H9 (cell line): ENCODE results near the gene BPIFB2. TPM values are rescaled to one million over a fixed set of nuclear protein-coding genes. Genes with fewer than 3 reads are reported as not detected.

ENCODE experiments used
- DNase-seq: peaks from one replicate; pipeline ENCODE4 v3.0.0-alpha.2; 2017
- H2AFZ ChIP-seq: one replicate; pipeline ENCODE4 v1.6.1; 2013; ENCODE audit warnings: mild to moderate bottlenecking, low read length, control low read depth, moderate library complexity
- H2AK5ac ChIP-seq: 2 replicates; pipeline ENCODE4 v1.6.1; 2013; ENCODE audit warnings: low read length, control low read depth, mixed read lengths; ENCODE audit not compliant: insufficient read length
- H2BK120ac ChIP-seq: one replicate; pipeline ENCODE4 v1.6.1; 2013; ENCODE audit warnings: low read depth, mild to moderate bottlenecking, low read length, control low read depth, inconsistent platforms; ENCODE audit not compliant: poor library complexity, severe bottlenecking
- H2BK12ac ChIP-seq: 2 replicates; pipeline ENCODE4 v1.6.1; 2013; ENCODE audit warnings: low read length, control low read depth, mixed read lengths, low read depth; ENCODE audit not compliant: insufficient read length
- H2BK15ac ChIP-seq: 2 replicates; pipeline ENCODE4 v1.6.1; 2013; ENCODE audit warnings: low read depth, low read length, control low read depth
- H2BK20ac ChIP-seq: one replicate; pipeline ENCODE4 v1.6.1; 2013; ENCODE audit warnings: low read depth, mild to moderate bottlenecking, low read length, control low read depth, inconsistent platforms; ENCODE audit not compliant: poor library complexity, severe bottlenecking
- H2BK5ac ChIP-seq: 2 replicates; pipeline ENCODE4 v1.6.1; 2013; ENCODE audit warnings: low read length, control low read depth, mixed read lengths; ENCODE audit not compliant: insufficient read length
- H3K14ac ChIP-seq: 2 replicates; pipeline ENCODE4 v1.6.1; 2013; ENCODE audit warnings: low read length, control low read depth; ENCODE audit not compliant: insufficient read depth
- H3K18ac ChIP-seq: 2 replicates; pipeline ENCODE4 v1.6.1; 2013; ENCODE audit warnings: low read depth, mild to moderate bottlenecking, mixed read lengths, low read length, control low read depth; ENCODE audit not compliant: insufficient read length
- H3K23ac ChIP-seq: 2 replicates; pipeline ENCODE4 v1.6.1; 2013; ENCODE audit warnings: low read length, control low read depth, mixed read lengths, low read depth; ENCODE audit not compliant: insufficient read length
- H3K23me2 ChIP-seq: 2 replicates; pipeline ENCODE4 v1.6.1; 2013; ENCODE audit warnings: low read depth, mild to moderate bottlenecking, mixed read lengths, low read length, control low read depth; ENCODE audit not compliant: insufficient read length, poor library complexity, severe bottlenecking
- H3K27ac ChIP-seq: 2 replicates; pipeline ENCODE4 v1.5.1; 2013; ENCODE audit warnings: low read length, control low read depth, mixed read lengths, low read depth; ENCODE audit not compliant: insufficient read length
- H3K27me3 ChIP-seq: 2 replicates; pipeline ENCODE4 v1.6.1; 2013; ENCODE audit warnings: low read length, control low read depth, inconsistent platforms; ENCODE audit not compliant: insufficient read depth
- H3K4ac ChIP-seq: 2 replicates; pipeline ENCODE4 v1.6.1; 2013; ENCODE audit warnings: low read depth, mild to moderate bottlenecking, control low read depth, inconsistent platforms, low read length, moderate library complexity
- H3K4me1 ChIP-seq: 2 replicates; pipeline ENCODE4 v1.6.1; 2013; ENCODE audit warnings: low read length, control low read depth, inconsistent platforms; ENCODE audit not compliant: insufficient read depth
- H3K4me2 ChIP-seq: 2 replicates; pipeline ENCODE4 v1.6.1; 2013; ENCODE audit warnings: low read length, control low read depth, mixed read lengths; ENCODE audit not compliant: insufficient read length, insufficient read depth
- H3K56ac ChIP-seq: 2 replicates; pipeline ENCODE4 v1.6.1; 2013; ENCODE audit warnings: low read depth, mild to moderate bottlenecking, mixed read lengths, low read length, control low read depth; ENCODE audit not compliant: insufficient read length
- H3K79me1 ChIP-seq: 2 replicates; pipeline ENCODE4 v1.6.1; 2013; ENCODE audit warnings: low read depth, mild to moderate bottlenecking, moderate library complexity, low read length, control low read depth, inconsistent platforms; ENCODE audit not compliant: insufficient read depth, poor library complexity, severe bottlenecking
- H3K79me2 ChIP-seq: 2 replicates; pipeline ENCODE4 v1.6.1; 2013; ENCODE audit warnings: low read length, control low read depth, inconsistent platforms; ENCODE audit not compliant: insufficient read depth
- H3K9ac ChIP-seq: 2 replicates; pipeline ENCODE4 v1.6.1; 2013; ENCODE audit warnings: low read length, control low read depth, mixed read lengths; ENCODE audit not compliant: insufficient read length; ENCODE audit errors: extremely low read depth
- H3K9me3 ChIP-seq: one replicate; pipeline ENCODE4 v1.6.1; 2013; ENCODE audit warnings: low read depth, low read length, inconsistent platforms; ENCODE audit not compliant: control insufficient read depth
- H3T11ph ChIP-seq: one replicate; pipeline ENCODE4 v1.6.1; 2013; ENCODE audit warnings: mild to moderate bottlenecking, low read length, control low read depth, inconsistent platforms
- H4K20me1 ChIP-seq: one replicate; pipeline ENCODE4 v1.6.1; 2013; ENCODE audit not compliant: control insufficient read depth, insufficient read length, insufficient read depth
- H4K5ac ChIP-seq: 2 replicates; pipeline ENCODE4 v1.6.1; 2013; ENCODE audit warnings: low read depth, mild to moderate bottlenecking, mixed read lengths, low read length, control low read depth; ENCODE audit not compliant: insufficient read length
- H4K8ac ChIP-seq: replicated peaks from 2 replicates; pipeline ENCODE4 v1.6.1; 2013; ENCODE audit warnings: low read length, control low read depth, mixed read lengths, low read depth; ENCODE audit not compliant: insufficient read length
- H4K91ac ChIP-seq: 2 replicates; pipeline ENCODE4 v1.6.1; 2013; ENCODE audit warnings: low read depth, mild to moderate bottlenecking, moderate library complexity, mixed read lengths, low read length, control low read depth; ENCODE audit not compliant: insufficient read length
- H3K27ac Mint-ChIP-seq, 3 experiments: 2 replicates in 2 of 3; 3 replicates in 1 of 3; pipeline ENCODE4 v1.8.0; 2020 to 2021; ENCODE audit warnings: mixed read lengths in 3 of 3, mild to moderate bottlenecking in 1 of 3, moderate library complexity in 1 of 3
- H3K27me3 Mint-ChIP-seq: 2 replicates; pipeline ENCODE4 v1.8.0; 2021; ENCODE audit warnings: low read depth, mild to moderate bottlenecking, moderate library complexity, mixed read lengths
- H3K36me3 Mint-ChIP-seq, 3 experiments: 2 replicates in 2 of 3; 3 replicates in 1 of 3; pipeline ENCODE4 v1.8.0; 2020 to 2021; ENCODE audit warnings: low read depth in 3 of 3, mixed read lengths in 3 of 3; ENCODE audit not compliant: insufficient read depth in 1 of 3
- H3K4me1 Mint-ChIP-seq, 2 experiments: 2 replicates each; pipeline ENCODE4 v1.8.0; 2020; ENCODE audit warnings: mixed read lengths in 2 of 2
- H3K4me3 Mint-ChIP-seq, 2 experiments: 2 replicates in 1 of 2; 3 replicates in 1 of 2; pipeline ENCODE4 v1.8.0; 2020 to 2021; ENCODE audit warnings: mild to moderate bottlenecking in 2 of 2, mixed read lengths in 2 of 2, moderate library complexity in 1 of 2
- H3K9me3 Mint-ChIP-seq, 2 experiments: 2 replicates in 1 of 2; 3 replicates in 1 of 2; pipeline ENCODE4 v1.8.0; 2020; ENCODE audit warnings: mild to moderate bottlenecking in 2 of 2, mixed read lengths in 2 of 2, moderate library complexity in 1 of 2
- CTCF ChIP-seq: fragments of 200-600 bp; sonication (generic); conservative IDR thresholded peaks from 3 replicates; pipeline ENCODE4 v1.8.0; 2021; ENCODE audit warnings: antibody characterized with exemption, mild to moderate bottlenecking
- WGBS: extraction: QIAGEN DNeasy Blood & Tissue Kit; methylation state at CpG from one replicate; pipeline ENCODE4 v1.1.7; 2013; ENCODE audit warnings: missing lambda C conversion rate, low lambda C conversion rate, mixed read lengths; ENCODE audit not compliant: insufficient read length; ENCODE audit errors: extremely low coverage; 5-methylcytosine and 5-hydroxymethylcytosine counted together
- total RNA-seq: library from RNA; stranded (reverse); gene quantifications from 2 replicates; pipeline ENCODE4 v1.2.1, GENCODE V29; 2021

The BPIFB2 gene
- total RNA-seq, 1 experiment from 2014 or later, result not detected

DNA sequence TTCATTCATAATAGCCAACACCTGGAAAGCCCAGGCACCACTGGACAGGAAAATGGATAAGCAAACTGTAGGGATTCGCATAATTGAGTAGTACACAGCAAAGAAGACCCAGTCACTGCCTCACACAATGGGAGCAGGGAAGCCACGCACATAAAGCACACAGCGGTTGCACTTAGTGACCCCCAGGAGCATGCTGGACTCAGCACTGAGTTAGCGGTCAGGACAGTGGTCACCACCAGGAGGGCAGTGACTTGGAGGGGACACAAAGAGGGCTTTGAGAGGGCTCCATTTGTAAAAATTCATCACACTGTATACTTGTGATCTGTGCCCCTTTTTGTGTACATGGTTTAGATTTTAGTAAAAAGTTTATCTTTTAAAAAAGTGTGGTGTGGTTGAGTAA, 43.8 kb downstream of the BPIFB2 start:
- no CpG with 5 or more reads among the region's 4 CpGs for WGBS
- Histone ChIP-seq H4K5ac (no peak overlapping the region), H3K4ac (no peak overlapping the region), H3K9ac (no peak overlapping the region), H2BK120ac (no peak overlapping the region), H2BK15ac (no peak overlapping the region), H4K91ac (no peak overlapping the region), H2BK12ac (no peak overlapping the region), H2AFZ (no peak overlapping the region), H2BK20ac (no peak overlapping the region), H4K20me1 (no peaks in the 10 kb centered on the region), H3K18ac (no peak overlapping the region), H3K23ac (no peak overlapping the region), H2BK5ac (no peak overlapping the region), H3K23me2 (no peaks in the 10 kb centered on the region), H3K4me1 (no peaks in the 10 kb centered on the region), H3K56ac (no peak overlapping the region), H4K8ac (no peak overlapping the region), H3K27ac (no peak overlapping the region), H3K4me2 (no peak overlapping the region), H3K27me3 (no peaks in the 10 kb centered on the region), H3K79me1 (no peaks in the 10 kb centered on the region), H3K14ac (no peak overlapping the region), H2AK5ac (no peak overlapping the region), H3T11ph (no peak overlapping the region), H3K79me2 (no peaks in the 10 kb centered on the region), H3K9me3 (no peaks in the 10 kb centered on the region)
- peaks cover 2% of the 10 kb centered on the region; the same call in 1 of the 2 replicates for H3K27me3 Mint-ChIP-seq
- TF ChIP-seq CTCF, result no peak
- H3K27ac Mint-ChIP-seq, result no peak overlapping the region
- 0 out of 7 replicates have a peak, but pooled peaks cover 0 to under 1% (median 0%) of the 10 kb centered on the region in 3 experiments for H3K36me3 Mint-ChIP-seq
- peaks cover 8% of the 10 kb centered on the region in 2 experiments for H3K4me1 Mint-ChIP-seq
- peaks cover 4% of the 10 kb centered on the region in 2 experiments; a peak in 4 of 5 replicates for H3K9me3 Mint-ChIP-seq
- no peak for DNase-seq
- H3K4me3 Mint-ChIP-seq, result no peak overlapping the region
